Measurements from ENCODE around the gene YTHDF2. TPM values are rescaled to one million over a fixed set of nuclear protein-coding genes. Genes with fewer than 3 reads are reported as not detected.

Gene YTHDF2
- total RNA-seq, 1 donor from 2014 or later: 150 TPM

GRCh38 chr1:28751315-28752060 is 14.7 kb downstream of the YTHDF2 start:
- no peak overlapping the region for H3K27ac Mint-ChIP-seq (ENCODE audit: unreplicated experiment)
- no peak overlapping the region for H3K4me3 Mint-ChIP-seq
- TF ChIP-seq CTCF (conservative IDR thresholded peaks at IDR 0.05): no peak
- H3K27me3 Mint-ChIP-seq (ENCODE audit: low read depth): no peaks in the 10 kb centered on the region
- H3K9me3 Mint-ChIP-seq: no peaks in the 10 kb centered on the region
- H3K4me1 Mint-ChIP-seq: peaks cover 40% of the 10 kb centered on the region
- no peak for DNase-seq (ENCODE audit: low read depth, low spot score)
- peaks cover 16% of the 10 kb centered on the region for H3K36me3 Mint-ChIP-seq (ENCODE audit: low read depth)

- H3K36me3 Mint-ChIP-seq (ENCODE audit: low read depth): peaks cover 9% of the 10 kb centered on the region
- DNase-seq (ENCODE audit: low read depth, low spot score): no peak
- no peaks in the 10 kb centered on the region for H3K27me3 Mint-ChIP-seq (ENCODE audit: low read depth)
- H3K27ac Mint-ChIP-seq (ENCODE audit: unreplicated experiment): no peak overlapping the region
- H3K4me1 Mint-ChIP-seq: peaks cover 18% of the 10 kb centered on the region
- H3K4me3 Mint-ChIP-seq: no peak overlapping the region
- no peak for TF ChIP-seq CTCF (conservative IDR thresholded peaks at IDR 0.05)
- H3K9me3 Mint-ChIP-seq: no peaks in the 10 kb centered on the region
These were observed 19.0 kb downstream of the YTHDF2 start for GRCh38 chr1:28755701-28756100.

GRCh38 chr1:28756846-28757245 is 20.1 kb downstream of the YTHDF2 start:
- DNase-seq (ENCODE audit: low read depth, low spot score): no peak
- H3K27ac Mint-ChIP-seq (ENCODE audit: unreplicated experiment): no peak overlapping the region
- TF ChIP-seq CTCF (conservative IDR thresholded peaks at IDR 0.05): no peak
- H3K9me3 Mint-ChIP-seq: no peaks in the 10 kb centered on the region
- H3K27me3 Mint-ChIP-seq (ENCODE audit: low read depth): no peaks in the 10 kb centered on the region
- peaks cover 12% of the 10 kb centered on the region for H3K4me1 Mint-ChIP-seq
- H3K36me3 Mint-ChIP-seq (ENCODE audit: low read depth): peaks cover 6% of the 10 kb centered on the region
- H3K4me3 Mint-ChIP-seq: no peak overlapping the region

- Mint-ChIP-seq H3K4me1 (peaks cover 15% of the 10 kb centered on the region), H3K27ac (ENCODE audit: unreplicated experiment) (no peak overlapping the region), H3K4me3 (no peak overlapping the region), H3K36me3 (ENCODE audit: low read depth) (peaks cover 5% of the 10 kb centered on the region), H3K27me3 (ENCODE audit: low read depth) (no peaks in the 10 kb centered on the region), H3K9me3 (no peaks in the 10 kb centered on the region)
- TF ChIP-seq CTCF (conservative IDR thresholded peaks at IDR 0.05): no peak
- DNase-seq (ENCODE audit: low read depth, low spot score): no peak
These were observed 21.7 kb downstream of the YTHDF2 start for GRCh38 chr1:28758420-28758819.

GRCh38 chr1:28759257-28759656 is 22.5 kb downstream of the YTHDF2 start:
- Mint-ChIP-seq H3K27me3 (ENCODE audit: low read depth) (no peaks in the 10 kb centered on the region), H3K27ac (ENCODE audit: unreplicated experiment) (no peak overlapping the region), H3K4me3 (no peak overlapping the region), H3K9me3 (no peaks in the 10 kb centered on the region), H3K36me3 (ENCODE audit: low read depth) (peaks cover 4% of the 10 kb centered on the region), H3K4me1 (peaks cover 9% of the 10 kb centered on the region)
- DNase-seq (ENCODE audit: low read depth, low spot score): no peak
- no peak for TF ChIP-seq CTCF (conservative IDR thresholded peaks at IDR 0.05)

All from neural crest cell (in vitro differentiated cells).